Esophagus muscularis mucosa (tissue), 4 donors: ENCODE measurements around the gene CCDC82. TPM values are rescaled to one million over a fixed set of nuclear protein-coding genes. Genes with fewer than 3 reads are reported as not detected.
A peak's percentile ranks its signal among the peaks of the same experiment; 100 is the strongest.
"Not testable (repeated sequence)": the region's sequence is repeated elsewhere in the genome, so short reads cannot be mapped to it uniquely, and the experiment has no call there.

ENCODE experiments used
- DNase-seq: peaks from one replicate; pipeline ENCODE4 v3.0.0-alpha.2; 2017; ENCODE audit errors: extremely low spot score
- H3K27ac ChIP-seq, 4 donors: fragments of 200-600 bp; sonication (generic); replicated peaks in 1 of 4; 1 replicate in 3 of 4; 2 replicates in 1 of 4; pipeline ENCODE4 v1.5.1; 2016 to 2019; ENCODE audit warnings: mild to moderate bottlenecking in 1 of 4
- H3K27me3 ChIP-seq, 4 donors: fragments of 200-600 bp; sonication (generic); one replicate each; pipeline versions ENCODE4 v1.5.1 to v1.6.0; 2016 to 2019
- H3K36me3 ChIP-seq, 4 donors: fragments of 200-600 bp; sonication (generic); one replicate each; pipeline ENCODE4 v1.5.1; 2016 to 2019
- H3K4me1 ChIP-seq, 4 donors: fragments of 200-600 bp; sonication (generic); one replicate each; pipeline ENCODE4 v1.5.1; 2016 to 2019
- H3K4me3 ChIP-seq, 4 donors: fragments of 200-600 bp; sonication (generic); 1 replicate in 2 of 4; 2 replicates in 2 of 4; pipeline ENCODE4 v1.5.1; 2016 to 2019; ENCODE audit warnings: mild to moderate bottlenecking in 4 of 4, moderate library complexity in 1 of 4
- H3K9me3 ChIP-seq, 4 donors: fragments of 200-600 bp; sonication (generic); 1 replicate in 3 of 4; 2 replicates in 1 of 4; pipeline ENCODE4 v1.5.1; 2016 to 2019
- EP300 ChIP-seq: sonication (generic); formaldehyde crosslinking; IDR thresholded peaks from one replicate; pipeline ENCODE4 v1.6.1; 2017; ENCODE audit warnings: antibody characterized with exemption
- POLR2A ChIP-seq: fragments of 450-650 bp; IDR thresholded peaks from one replicate; pipeline ENCODE4 v1.6.1; 2017; ENCODE audit warnings: antibody characterized with exemption, moderate library complexity, mild to moderate bottlenecking, low read depth
- POLR2AphosphoS5 ChIP-seq, 2 donors: sonication (generic); formaldehyde crosslinking; IDR thresholded peaks; one replicate each; pipeline ENCODE4 v1.6.1; 2017; ENCODE audit warnings: antibody characterized with exemption in 2 of 2
- WGBS: methylation state at CpG from one replicate; pipeline ENCODE4 v1.1.5; 2018; 5-methylcytosine and 5-hydroxymethylcytosine counted together
- intact Hi-C: fragments of 100-400 bp; cut with DNase I; formaldehyde crosslinking; loops from one replicate; pipeline ENCODE4 v1.15.1; 2023
- total RNA-seq, 4 donors: library from RNA; depleted of rRNA; stranded (reverse); fragments of >200 nt; gene quantifications; one replicate each; pipeline versions ENCODE4 v1.1.0 to v1.2.1, GENCODE V29; 2016
- TF ChIP-seq, protein P1 (sequence below), 3 experiments: fragments of 200-600 bp in 2 of 3; fragments of 450-650 bp in 1 of 3; sonication (generic) in 2 of 3; IDR thresholded peaks; one replicate each; pipeline ENCODE4 v1.5.1; 2017 to 2019; ENCODE audit warnings: antibody characterized with exemption in 3 of 3, mild to moderate bottlenecking in 2 of 3, moderate library complexity in 1 of 3

CCDC82 gene
- total RNA-seq, result 10 to 100 TPM; 12.3 to 23.3 (median 14.7) TPM

DNA sequence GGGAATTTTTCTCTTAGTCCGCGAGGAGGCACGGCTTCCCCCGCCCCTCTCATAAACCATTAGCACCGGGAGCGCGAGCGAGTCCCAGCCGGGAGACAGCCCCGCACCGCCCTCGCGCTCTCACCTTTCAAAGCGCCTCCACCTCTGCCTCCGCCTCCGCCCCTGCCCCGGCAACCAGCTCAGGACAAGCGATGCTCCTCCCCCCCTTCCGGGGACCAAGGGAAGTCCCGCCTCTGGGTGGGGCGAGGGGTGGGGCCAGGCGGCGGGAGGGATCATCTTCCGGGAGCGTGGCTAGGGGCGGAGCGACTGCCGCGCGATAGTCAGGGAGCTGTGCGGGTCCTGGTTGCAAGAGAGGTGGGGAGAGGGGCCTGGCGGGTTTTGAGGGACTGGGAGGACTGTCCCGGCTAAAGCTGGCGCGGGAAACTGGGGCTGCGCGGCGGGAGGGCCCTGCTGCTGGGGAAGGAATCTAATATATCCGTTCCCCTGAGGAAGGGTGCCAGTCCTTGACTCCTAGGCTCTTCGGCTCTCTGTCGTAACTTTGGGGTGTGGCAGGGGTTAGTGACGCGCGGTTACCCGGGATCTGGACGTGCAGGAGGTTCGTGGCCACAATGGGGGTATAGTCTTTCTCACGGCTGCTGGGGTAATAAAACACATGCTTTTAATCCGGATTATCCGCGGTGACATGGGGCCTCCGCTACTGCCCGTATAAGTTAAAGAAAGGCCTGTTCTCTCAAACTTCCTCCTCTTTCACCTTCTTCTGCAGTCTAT, at the start of gene CCDC82, which contains the start of gene JRKL:
Gene CCDC82, minus strand, starts transcription at position 193 of the 768 bp plus-strand sequence. CDS start 5,165 bp downstream, outside the sequence.
Gene JRKL, plus strand, starts transcription at position 294 of the 768 bp plus-strand sequence. CDS start 637 bp downstream, outside the sequence.
- intact Hi-C loops, result loop anchor here (5.0 to 10.0 kb wide), 2 partner anchors 465 to 553 kb away; partner anchors contain the start of gene MTMR2
- DNase-seq, result peak; percentile 98
- Histone ChIP-seq H3K4me3 (peak within 1 kb of the TSS; percentile 82 to 99 (median 90)), H3K36me3 (no peaks in the 10 kb centered on the region), H3K27me3 (no peaks in the 10 kb centered on the region), H3K27ac (peak within 1 kb of the TSS; percentile 87 to 90 (median 89)), H3K9me3 (no peaks in the 10 kb centered on the region), H3K4me1 (peaks cover 14 to 32% (median 21%) of the 10 kb centered on the region in 4 donors)
- peak; percentile 87 for TF ChIP-seq POLR2A
- TF ChIP-seq EP300, result no peak
- TF ChIP-seq, protein P1, sequence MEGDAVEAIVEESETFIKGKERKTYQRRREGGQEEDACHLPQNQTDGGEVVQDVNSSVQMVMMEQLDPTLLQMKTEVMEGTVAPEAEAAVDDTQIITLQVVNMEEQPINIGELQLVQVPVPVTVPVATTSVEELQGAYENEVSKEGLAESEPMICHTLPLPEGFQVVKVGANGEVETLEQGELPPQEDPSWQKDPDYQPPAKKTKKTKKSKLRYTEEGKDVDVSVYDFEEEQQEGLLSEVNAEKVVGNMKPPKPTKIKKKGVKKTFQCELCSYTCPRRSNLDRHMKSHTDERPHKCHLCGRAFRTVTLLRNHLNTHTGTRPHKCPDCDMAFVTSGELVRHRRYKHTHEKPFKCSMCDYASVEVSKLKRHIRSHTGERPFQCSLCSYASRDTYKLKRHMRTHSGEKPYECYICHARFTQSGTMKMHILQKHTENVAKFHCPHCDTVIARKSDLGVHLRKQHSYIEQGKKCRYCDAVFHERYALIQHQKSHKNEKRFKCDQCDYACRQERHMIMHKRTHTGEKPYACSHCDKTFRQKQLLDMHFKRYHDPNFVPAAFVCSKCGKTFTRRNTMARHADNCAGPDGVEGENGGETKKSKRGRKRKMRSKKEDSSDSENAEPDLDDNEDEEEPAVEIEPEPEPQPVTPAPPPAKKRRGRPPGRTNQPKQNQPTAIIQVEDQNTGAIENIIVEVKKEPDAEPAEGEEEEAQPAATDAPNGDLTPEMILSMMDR (IDR thresholded peaks at IDR 0.05), result peak in 1 of 3 experiments; percentile 12
- TF ChIP-seq POLR2AphosphoS5 (IDR thresholded peaks at IDR 0.05), result peak; percentile 95 to 97
- 0% methylated on average over 31 of the region's 53 CpGs for WGBS

DNA sequence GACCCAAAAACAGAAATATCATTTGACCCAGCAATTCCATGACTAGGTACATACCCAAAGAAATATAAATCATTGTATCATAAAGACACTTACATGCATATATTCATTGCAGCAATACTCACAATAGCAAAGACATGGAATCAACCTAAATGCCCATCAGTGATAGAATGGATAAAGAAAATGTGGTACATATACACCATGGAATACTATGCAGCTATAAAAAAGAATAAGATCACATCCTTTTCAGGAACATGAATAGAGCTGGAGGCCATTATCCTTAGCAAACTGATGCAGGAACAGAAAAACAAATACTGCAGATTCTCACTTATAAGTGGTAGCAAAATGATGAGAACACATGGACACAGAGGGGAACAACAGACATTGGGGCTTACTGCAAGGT, 42.9 kb upstream of the CCDC82 start:
- intact Hi-C loops, H3K4me1 ChIP-seq, H3K9me3 ChIP-seq, H3K27ac ChIP-seq, H3K36me3 ChIP-seq, DNase-seq, H3K4me3 ChIP-seq, H3K27me3 ChIP-seq: not testable (repeated sequence)

- TF ChIP-seq, protein P1 (IDR thresholded peaks at IDR 0.05), result no peak
- TF ChIP-seq POLR2A (no peak), EP300 (no peak), POLR2AphosphoS5 (IDR thresholded peaks at IDR 0.05) (no peak)
- Histone ChIP-seq H3K9me3 (peaks cover 0 to 5% (median 0%) of the 10 kb centered on the region in 4 donors), H3K27me3 (peaks cover 0 to 6% (median 0%) of the 10 kb centered on the region in 4 donors), H3K4me1 (no peaks in the 10 kb centered on the region), H3K36me3 (no peaks in the 10 kb centered on the region), H3K4me3 (no peak overlapping the region), H3K27ac (no peak overlapping the region)
- no peak for DNase-seq
- intact Hi-C loops, result no loop called here
- 83% methylated on average over 3 of the region's 3 CpGs for WGBS
Observed at GRCh38 chr11:96430668-96431067, 41.0 kb upstream of the CCDC82 start.

GRCh38 chr11:96424693-96425092, 35.0 kb upstream of the CCDC82 start:
- H3K27ac ChIP-seq, result no peak overlapping the region
- no peak overlapping the region for H3K4me3 ChIP-seq
- no peaks in the 10 kb centered on the region for H3K9me3 ChIP-seq
- no peak for TF ChIP-seq EP300
- TF ChIP-seq POLR2A, result no peak
- TF ChIP-seq, protein P1 (IDR thresholded peaks at IDR 0.05), result no peak
- no peak for TF ChIP-seq POLR2AphosphoS5 (IDR thresholded peaks at IDR 0.05)
- WGBS, result 46% methylated on average over 2 of the region's 2 CpGs
- no peaks in the 10 kb centered on the region for H3K4me1 ChIP-seq
- H3K36me3 ChIP-seq, result no peaks in the 10 kb centered on the region
- H3K27me3 ChIP-seq, result peaks cover 0 to 3% (median 0%) of the 10 kb centered on the region in 4 donors
- intact Hi-C loops, result no loop called here
- DNase-seq, result no peak

DNA sequence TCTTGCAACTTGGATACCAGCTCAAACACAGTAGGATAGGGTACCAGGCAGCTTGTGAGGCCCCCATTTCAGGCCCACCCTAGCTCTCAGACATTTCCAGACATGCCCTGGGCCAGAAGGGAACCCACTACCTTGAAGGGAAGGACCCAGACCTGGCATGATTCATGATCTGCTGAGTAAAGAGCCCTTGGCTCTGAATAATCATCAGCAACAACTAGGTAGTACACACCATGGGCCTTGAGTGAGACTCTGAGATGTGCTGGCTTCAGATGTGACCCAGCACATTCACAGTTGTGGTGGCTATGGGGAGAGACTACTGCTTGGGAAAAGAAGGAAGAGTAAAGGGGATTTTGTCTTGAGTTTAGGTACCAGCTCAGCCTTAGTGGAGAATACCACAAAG, 23.7 kb upstream of the CCDC82 start:
- intact Hi-C loops, result no loop called here
- Histone ChIP-seq H3K27me3 (peaks cover 0 to 20% (median 0%) of the 10 kb centered on the region in 4 donors), H3K36me3 (no peaks in the 10 kb centered on the region), H3K27ac (no peak overlapping the region), H3K9me3 (no peaks in the 10 kb centered on the region), H3K4me1 (no peaks in the 10 kb centered on the region), H3K4me3 (no peak overlapping the region)
- TF ChIP-seq POLR2A (no peak), POLR2AphosphoS5 (IDR thresholded peaks at IDR 0.05) (no peak), EP300 (no peak)
- TF ChIP-seq, protein P1 (IDR thresholded peaks at IDR 0.05), result no peak
- no peak for DNase-seq
